K562 (cell line): ENCODE data around the gene IMMP2L.

Source experiments
- CTCFL ChIP-seq: IDR thresholded peaks from 2 replicates; pipeline ENCODE4 v1.6.1; 2011; ENCODE audit warnings: borderline replicate concordance, low read depth, mild to moderate bottlenecking, moderate library complexity, low read length; ENCODE audit not compliant: insufficient read depth, poor library complexity, severe bottlenecking
- DACH1 ChIP-seq: fragments of 450-650 bp; IDR thresholded peaks from 2 replicates; pipeline ENCODE4 v1.6.1; 2018; ENCODE audit not compliant: partially characterized antibody
- PHF20 ChIP-seq: fragments of 450-650 bp; IDR thresholded peaks from 2 replicates; pipeline ENCODE4 v1.6.1; 2018; ENCODE audit not compliant: partially characterized antibody
- SLC30A9 ChIP-seq: fragments of 250-450 bp; sonication (Bioruptor Pico); IDR thresholded peaks from 2 replicates; pipeline ENCODE4 v1.8.0; 2022; ENCODE audit warnings: mild to moderate bottlenecking, moderate library complexity

DNA sequence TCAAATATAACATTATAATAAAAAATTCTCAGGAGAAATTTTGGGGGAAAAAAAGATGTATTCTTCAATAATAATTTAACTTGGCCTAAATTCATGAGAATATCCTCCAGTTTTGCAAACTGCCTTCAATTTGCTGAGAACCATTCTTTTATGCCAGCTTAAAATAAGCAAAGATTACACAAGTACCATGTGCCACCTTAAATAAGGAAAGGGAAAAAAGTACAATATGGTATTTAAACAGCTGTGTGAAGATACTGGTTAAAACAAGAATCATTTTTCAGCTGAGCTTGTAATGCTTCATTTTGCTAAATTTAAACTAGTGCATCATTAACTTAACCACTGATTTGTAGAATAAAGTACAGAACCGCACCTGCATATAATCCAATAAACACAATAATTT lies 253.6 kb downstream of the IMMP2L start:
- TF ChIP-seq CTCFL (no peak), SLC30A9 (no peak), PHF20 (no peak), DACH1 (no peak)
